Activated CD8-positive, alpha-beta T cell treated with anti-CD3 and anti-CD28 coated beads for 36 hours (primary cell): ENCODE measurements around the gene TALDO1. TPM values are rescaled to one million over a fixed set of nuclear protein-coding genes. Genes with fewer than 3 reads are reported as not detected.
A peak's percentile ranks its signal among the peaks of the same experiment; 100 is the strongest.

Source experiments
- ATAC-seq: fragments of 200-7000 bp; cut with Tn5 transposase; one replicate; pipeline ENCODE4 v1.10.0; 2021; ENCODE audit warnings: mild to moderate bottlenecking, moderate library complexity
- CTCF ChIA-PET: fragments of 350-600 bp; sonication (Branson Sonifier 250); formaldehyde crosslinking; loops from one replicate; lab custom pipeline; 2021; ENCODE audit warnings: antibody characterized with exemption; lab: Charles Lee
- POLR2A ChIA-PET: fragments of 350-600 bp; sonication (Branson Sonifier 250); formaldehyde crosslinking; loops from one replicate; lab custom pipeline; 2021; ENCODE audit warnings: antibody characterized with exemption; lab: Charles Lee
- DNase-seq: peaks from one replicate; pipeline ENCODE4 v3.0.0-alpha.2; 2020
- H3K27ac Mint-ChIP-seq: one replicate; pipeline ENCODE4 v1.8.0; 2021; ENCODE audit warnings: mild to moderate bottlenecking, mixed read lengths
- H3K27me3 Mint-ChIP-seq: one replicate; pipeline ENCODE4 v1.8.0; 2021; ENCODE audit warnings: mixed read lengths
- H3K36me3 Mint-ChIP-seq: one replicate; pipeline ENCODE4 v1.8.0; 2021; ENCODE audit warnings: low read depth, mixed read lengths
- H3K4me1 Mint-ChIP-seq: one replicate; pipeline ENCODE4 v1.8.0; 2021; ENCODE audit warnings: low read depth, mixed read lengths
- H3K4me3 Mint-ChIP-seq: one replicate; pipeline ENCODE4 v1.8.0; 2021; ENCODE audit warnings: mild to moderate bottlenecking, moderate library complexity, mixed read lengths
- H3K9me3 Mint-ChIP-seq: one replicate; pipeline ENCODE4 v1.8.0; 2021; ENCODE audit warnings: mixed read lengths
- CTCF ChIP-seq: fragments of 200-600 bp; IDR thresholded peaks from one replicate; pipeline ENCODE4 v1.8.0; 2022; ENCODE audit warnings: antibody characterized with exemption, mild to moderate bottlenecking
- intact Hi-C: fragments of 100-400 bp; cut with micrococcal nuclease; formaldehyde crosslinking; loops from one replicate; pipeline ENCODE4 v1.10.0; 2022
- total RNA-seq, 2 experiments: library from RNA; stranded (reverse); gene quantifications; one replicate each; pipeline ENCODE4 v1.2.3, GENCODE V29; 2021

The TALDO1 gene
- 100 to 1,000 TPM; 234 to 241 TPM for total RNA-seq

- Mint-ChIP-seq H3K4me1 (peaks cover 14% of the 10 kb centered on the region), H3K9me3 (no peaks in the 10 kb centered on the region), H3K36me3 (peaks cover 3% of the 10 kb centered on the region), H3K27me3 (no peaks in the 10 kb centered on the region), H3K4me3 (peak within 1 kb of the TSS; percentile 87), H3K27ac (peak within 1 kb of the TSS; percentile 77)
- ChIA-PET CTCF (interaction anchor here (1.0 to 3.8 kb wide), 7 partner anchors 10 to 228 kb away, joined by 3 to 24 read pairs (median 4); no protein-coding TSS in a partner anchor), POLR2A (interaction anchor here (0.9 to 3.0 kb wide), 12 partner anchors 9 to 241 kb away, joined by 3 to 14 read pairs (median 4); partner anchors contain the start of genes GATD1, PHRF1 and RNH1)
- DNase-seq: peak; percentile 89
- intact Hi-C loops: no loop called here
- TF ChIP-seq CTCF: peak; percentile 11
- peak; percentile 95 for ATAC-seq
Observed at GRCh38 chr11:747158-748006, at the start of gene TALDO1. TSS of gene TALDO1 (plus strand) at chr11:747464. CDS start at chr11:747482, 18 bp downstream.

- no peaks in the 10 kb centered on the region for H3K27me3 Mint-ChIP-seq
- CTCF ChIA-PET: interaction anchor here (1.2 to 4.4 kb wide), 4 partner anchors 25 to 143 kb away, joined by 4 to 35 read pairs (median 19); no protein-coding TSS in a partner anchor
- intact Hi-C loops: no loop called here
- peaks cover 29% of the 10 kb centered on the region for H3K4me1 Mint-ChIP-seq
- H3K27ac Mint-ChIP-seq: peak overlapping the region; percentile 18
- ATAC-seq: no peak
- POLR2A ChIA-PET: interaction anchor here (0.7 to 1.3 kb wide), 3 partner anchors 24 to 29 kb away, joined by 4 read pairs; no protein-coding TSS in a partner anchor
- no peak for TF ChIP-seq CTCF
- H3K4me3 Mint-ChIP-seq: no peak overlapping the region
- DNase-seq: no peak
- H3K9me3 Mint-ChIP-seq: no peaks in the 10 kb centered on the region
- H3K36me3 Mint-ChIP-seq: peaks cover 10% of the 10 kb centered on the region
Observed at GRCh38 chr11:697811-698311, 49.4 kb upstream of the TALDO1 start.

GRCh38 chr11:698493-699115, 48.7 kb upstream of the TALDO1 start:
- ChIA-PET CTCF (interaction anchor here (4.2 to 4.4 kb wide), 2 partner anchors 24 to 28 kb away, joined by 33 to 35 read pairs; no protein-coding TSS in a partner anchor), POLR2A (interaction anchor here (0.6 to 1.3 kb wide), 2 partner anchors 12 to 24 kb away, joined by 3 to 4 read pairs; no protein-coding TSS in a partner anchor)
- TF ChIP-seq CTCF: no peak
- Mint-ChIP-seq H3K4me1 (peaks cover 22% of the 10 kb centered on the region), H3K27ac (peak overlapping the region; percentile 18), H3K36me3 (peaks cover 3% of the 10 kb centered on the region), H3K27me3 (no peaks in the 10 kb centered on the region), H3K4me3 (no peak overlapping the region), H3K9me3 (no peaks in the 10 kb centered on the region)
- intact Hi-C loops: no loop called here
- DNase-seq: no peak
- no peak for ATAC-seq

GRCh38 chr11:699116-699508, 48.2 kb upstream of the TALDO1 start:
- H3K4me3 Mint-ChIP-seq: no peak overlapping the region
- H3K36me3 Mint-ChIP-seq: no peaks in the 10 kb centered on the region
- intact Hi-C loops: no loop called here
- H3K27me3 Mint-ChIP-seq: no peaks in the 10 kb centered on the region
- H3K9me3 Mint-ChIP-seq: no peaks in the 10 kb centered on the region
- TF ChIP-seq CTCF: no peak
- POLR2A ChIA-PET: interaction anchor here (0.6 to 1.3 kb wide), 2 partner anchors 13 to 23 kb away, joined by 3 to 4 read pairs; no protein-coding TSS in a partner anchor
- CTCF ChIA-PET: interaction anchor here (2.7 to 4.2 kb wide), 2 partner anchors 23 to 24 kb away, joined by 11 to 33 read pairs; no protein-coding TSS in a partner anchor
- ATAC-seq (no peak), DNase-seq (no peak)
- H3K27ac Mint-ChIP-seq: no peak overlapping the region
- H3K4me1 Mint-ChIP-seq: peaks cover 21% of the 10 kb centered on the region
